ENCODE measurements around the gene ALDH7A1. TPM values are rescaled to one million over a fixed set of nuclear protein-coding genes. Genes with fewer than 3 reads are reported as not detected.
A peak's percentile ranks its signal among the peaks of the same experiment; 100 is the strongest.
"Not testable (repeated sequence)": the region's sequence is repeated elsewhere in the genome, so short reads cannot be mapped to it uniquely, and the experiment has no call there.

The ALDH7A1 gene
- polyA plus RNA-seq, 5 donors, result 91.7 to 142 (median 124) TPM

DNA sequence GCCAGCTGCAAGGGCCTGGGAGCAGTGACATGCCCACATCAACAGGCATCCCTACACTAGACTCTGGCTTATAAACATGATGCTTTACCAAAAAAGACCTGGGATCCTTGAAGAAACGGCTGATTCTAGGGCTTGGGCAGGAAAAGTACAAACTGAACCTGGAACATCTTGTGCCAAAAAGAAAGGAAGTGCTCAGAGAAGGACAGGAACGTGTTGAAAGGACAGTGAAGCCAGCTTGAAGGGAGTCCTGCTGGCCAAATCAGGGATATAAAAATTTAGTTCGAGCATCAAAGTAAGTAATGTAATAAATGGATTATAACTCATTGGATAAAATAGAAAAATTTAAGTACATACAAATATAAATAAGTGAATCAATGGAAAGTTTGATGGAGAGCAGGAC, 58.1 kb downstream of the ALDH7A1 start:
- DNase-seq, result no peak

GRCh38 chr5:126535856-126536545, 59.0 kb downstream of the ALDH7A1 start:
- no peak for DNase-seq

DNA sequence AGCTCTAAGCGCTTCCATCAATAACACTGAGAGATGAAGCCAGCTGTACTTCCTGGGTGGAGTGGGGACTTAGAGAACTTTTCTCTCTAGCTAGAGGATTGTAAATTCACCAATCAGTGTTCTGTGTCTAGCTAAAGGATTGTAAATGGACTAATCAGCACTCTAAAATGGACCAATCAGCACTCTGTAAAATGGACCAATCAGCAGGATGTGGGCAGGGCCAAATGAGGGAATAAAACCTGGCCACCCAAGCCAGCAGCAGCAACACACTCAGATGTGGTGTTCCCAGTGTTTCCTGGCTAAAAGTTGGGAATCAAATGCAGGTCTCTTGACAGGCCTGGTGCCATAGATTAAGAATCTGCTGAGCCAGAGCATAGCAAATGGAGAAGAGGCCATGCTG, 60.5 kb downstream of the ALDH7A1 start:
- no peak for DNase-seq

- DNase-seq, result peak in 1 of 2 donors; percentile 28
These were observed 63.4 kb downstream of the ALDH7A1 start for GRCh38 chr5:126531543-126532120.

DNA sequence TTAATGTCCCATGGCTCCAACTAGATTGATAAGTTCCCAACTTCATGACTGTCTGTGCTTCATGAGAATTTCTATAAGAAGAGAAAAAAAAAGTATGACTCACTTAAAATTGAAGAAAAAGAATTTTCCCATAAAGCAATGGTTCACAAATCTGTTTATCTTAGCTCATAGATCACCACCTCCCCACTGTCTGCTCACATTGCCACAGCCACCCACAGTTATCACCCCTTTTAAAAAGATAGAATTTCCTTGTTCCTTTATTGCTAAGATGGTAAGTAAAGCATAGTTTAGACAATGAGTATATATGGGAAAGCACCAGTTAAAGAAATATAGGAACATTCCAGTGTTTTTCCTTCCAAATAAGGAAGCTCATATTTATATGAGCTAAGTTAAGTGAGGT, 67.1 kb downstream of the ALDH7A1 start:
- no peak for DNase-seq

DNA sequence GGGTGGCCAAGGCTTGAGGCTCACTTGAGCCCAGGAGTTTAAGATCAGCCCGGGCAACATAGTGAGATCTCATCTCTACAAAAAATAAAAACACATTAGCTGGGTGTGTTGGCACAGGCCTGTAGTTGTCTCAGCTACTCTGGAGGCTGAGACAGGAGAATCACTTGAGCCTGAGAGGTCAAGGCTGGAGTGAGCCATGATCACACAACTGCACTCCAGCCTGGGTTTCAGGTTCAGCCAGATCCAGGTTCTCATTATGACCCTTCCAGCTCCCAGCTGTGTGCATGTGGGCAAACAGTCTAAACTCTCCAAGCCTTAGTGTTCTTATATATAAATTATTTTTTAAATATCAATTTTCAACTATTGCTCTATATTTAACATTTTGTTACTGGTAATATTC, 67.9 kb downstream of the ALDH7A1 start:
- DNase-seq, result no peak

DNA sequence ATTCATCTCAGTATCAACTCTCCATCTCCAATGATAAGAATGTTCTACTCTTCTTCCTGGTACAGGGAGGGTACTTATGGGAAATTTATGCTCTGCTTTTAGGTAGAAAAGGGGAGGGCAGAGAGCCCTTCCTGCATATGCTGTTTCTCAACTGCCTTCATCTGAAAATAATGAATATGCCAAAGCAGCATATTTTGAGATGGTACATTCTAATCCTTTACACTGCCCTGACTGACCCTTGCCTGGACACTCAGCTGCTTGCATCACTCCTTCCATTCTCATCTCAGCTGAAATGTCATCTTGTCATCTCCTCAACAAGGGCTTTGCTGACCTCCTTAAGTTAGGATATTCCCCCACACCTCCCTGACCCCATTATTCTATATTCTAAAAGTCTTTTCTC, 68.5 kb downstream of the ALDH7A1 start:
- no peak for DNase-seq

DNA sequence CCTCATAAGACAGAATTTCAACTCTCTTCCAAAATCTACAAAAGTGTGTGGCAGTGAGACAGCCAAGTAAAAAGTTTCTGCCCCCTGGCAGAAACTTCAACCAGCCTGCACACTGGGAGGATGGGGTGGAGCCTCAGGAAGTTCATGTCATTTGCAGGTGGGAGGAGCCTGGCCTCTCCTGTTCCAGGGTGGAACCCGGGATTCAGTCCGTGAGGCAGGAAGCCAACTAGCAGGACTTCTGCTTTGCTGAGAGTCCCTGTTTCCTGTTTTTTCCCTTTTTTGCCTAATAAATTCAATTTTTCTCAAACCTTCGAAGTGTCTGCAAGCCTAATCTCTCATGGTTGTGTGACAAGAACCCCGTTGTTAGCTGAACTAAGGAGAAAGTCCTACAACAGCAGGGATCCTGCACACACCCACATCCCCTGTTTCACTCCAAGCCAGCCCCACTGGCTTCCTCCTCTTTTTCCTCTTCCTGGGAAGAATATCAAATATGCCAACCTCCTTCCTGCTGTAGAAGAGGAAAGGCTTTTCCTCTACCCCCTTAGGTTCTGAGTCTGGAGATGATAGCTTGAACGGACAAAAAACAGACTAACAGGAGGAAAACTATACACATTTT, 69.3 kb downstream of the ALDH7A1 start:
- no peak for DNase-seq

DNA sequence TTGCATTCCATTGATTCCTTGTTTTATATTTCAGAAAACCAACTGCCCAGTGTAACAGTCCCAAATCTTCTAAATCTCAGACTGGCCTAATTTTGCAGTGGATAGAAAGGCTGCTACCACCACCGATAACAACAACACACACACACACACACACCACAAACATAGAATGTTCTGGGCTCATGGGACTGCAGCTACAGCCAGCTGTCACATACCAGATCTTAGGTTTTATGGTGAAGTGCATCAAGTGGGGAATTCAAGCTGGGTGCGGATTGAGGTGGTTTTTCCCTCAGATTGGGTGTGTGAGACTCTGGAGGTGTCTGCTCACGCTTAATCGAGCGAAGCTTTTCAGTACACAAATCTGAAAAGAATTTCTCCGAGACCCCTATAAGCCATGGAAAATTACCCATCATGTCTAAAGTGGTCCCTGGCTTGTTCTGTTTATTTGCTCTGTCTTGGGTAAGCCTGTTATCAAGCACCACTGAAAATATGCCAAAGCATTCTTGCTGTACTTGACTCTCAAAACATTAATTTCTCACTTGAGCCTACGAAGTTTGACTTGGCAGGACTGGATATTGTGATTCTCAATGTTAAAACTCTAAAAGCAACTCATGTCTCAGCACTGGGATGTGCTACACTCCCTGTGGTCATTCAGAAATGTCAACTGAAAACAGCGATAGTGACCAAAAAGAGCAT, 71.1 kb downstream of the ALDH7A1 start:
- DNase-seq, result no peak

DNA sequence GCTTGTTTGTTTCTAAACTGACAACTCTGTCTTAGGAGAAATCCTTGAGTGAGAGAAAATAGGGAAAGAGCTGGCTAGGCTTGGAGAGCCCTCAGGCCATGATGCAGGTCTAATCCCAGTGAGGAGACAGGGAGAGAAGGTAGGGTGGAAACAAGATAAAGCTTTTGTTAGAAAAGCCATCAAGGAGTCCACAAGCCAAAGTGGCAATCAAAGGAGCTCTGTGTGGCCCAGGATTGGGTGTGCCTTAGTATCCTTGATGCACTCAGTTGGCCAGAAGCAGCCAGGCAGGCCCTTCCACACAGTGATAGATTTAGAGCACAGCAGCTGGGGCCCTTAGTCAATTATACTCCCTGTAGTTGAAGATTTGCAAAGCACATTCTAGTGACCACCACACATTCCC, 73.9 kb downstream of the ALDH7A1 start:
- DNase-seq, result no peak

DNA sequence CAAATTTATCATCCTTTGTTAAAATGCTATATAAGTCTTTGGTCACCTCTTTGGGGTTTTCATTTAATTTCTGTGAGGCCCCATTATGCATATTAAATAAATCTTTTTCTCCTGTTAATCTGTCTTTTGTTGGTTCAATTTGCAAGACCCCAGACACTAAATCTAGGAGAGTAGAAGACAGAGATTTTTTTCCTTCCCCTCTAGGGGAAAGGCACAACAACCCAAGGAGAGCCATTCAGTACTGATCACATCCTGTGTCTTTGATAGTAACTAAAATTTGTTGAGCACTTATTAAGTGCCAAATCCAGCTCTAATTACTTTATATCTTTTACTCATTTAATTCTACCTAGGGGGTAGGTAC, 74.4 kb downstream of the ALDH7A1 start:
- DNase-seq, result no peak

DNA sequence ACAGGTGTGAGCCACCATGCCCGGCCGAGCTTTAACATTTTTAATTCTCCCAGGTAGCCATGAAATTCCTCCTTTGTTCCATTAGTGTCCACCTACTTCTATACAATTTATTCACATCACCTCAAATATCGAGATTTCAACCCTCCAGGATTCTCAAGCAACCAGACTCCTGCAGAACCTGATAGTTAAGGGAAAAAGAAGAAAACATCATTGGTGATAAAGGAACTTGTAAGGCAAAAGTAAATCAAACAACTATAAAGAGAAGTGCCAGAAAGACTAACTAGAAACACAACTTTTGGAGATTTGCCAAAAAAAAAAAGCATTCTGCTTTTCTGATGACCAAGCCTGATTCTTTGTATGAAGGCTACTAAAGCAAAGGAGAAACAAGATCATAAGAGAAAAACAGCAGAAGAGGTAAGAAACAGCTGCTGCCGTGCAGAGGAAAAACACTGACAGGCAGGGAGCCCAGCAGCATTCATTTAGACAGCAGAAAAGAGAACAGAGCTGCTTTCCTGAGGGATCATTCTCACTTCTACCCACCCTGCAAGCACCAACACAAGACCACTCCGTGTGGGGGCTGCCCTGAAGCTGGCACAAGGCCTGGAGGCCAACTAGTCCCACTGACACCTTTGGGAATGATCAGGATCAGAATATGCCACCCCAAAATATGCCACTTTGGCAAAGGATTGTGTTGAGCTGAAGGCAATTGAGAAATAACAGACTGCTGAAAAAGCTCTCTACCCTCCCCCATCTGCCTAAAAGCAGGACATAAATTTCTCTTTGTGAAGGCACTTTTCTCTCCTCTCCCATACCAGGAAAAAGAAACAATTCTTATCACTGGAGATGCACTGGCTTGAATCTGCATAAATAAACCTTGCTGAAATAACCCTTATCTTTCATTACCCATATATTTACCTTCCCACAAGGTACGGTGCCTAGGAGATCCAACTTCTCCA, 75.1 kb downstream of the ALDH7A1 start:
- peak; percentile 51 to 59 for DNase-seq

DNA sequence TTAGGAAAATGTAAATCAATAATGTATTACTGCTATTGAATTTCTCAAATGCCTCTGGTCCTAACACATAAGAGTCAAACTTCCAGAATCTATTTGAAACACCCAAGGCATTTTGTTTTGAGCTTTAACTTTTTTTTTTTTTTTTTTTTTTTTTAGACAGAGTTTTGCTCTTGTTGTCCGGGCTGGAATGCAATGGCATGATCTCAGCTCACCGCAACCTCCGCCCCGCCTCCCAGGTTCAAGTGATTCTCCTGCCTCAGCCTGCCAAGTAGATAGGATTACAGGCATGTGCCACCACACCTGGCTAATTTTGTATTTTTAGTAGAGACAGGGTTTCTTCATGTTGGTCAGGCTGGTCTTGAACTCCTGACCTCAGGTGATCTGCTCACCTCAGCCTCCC, 75.8 kb downstream of the ALDH7A1 start:
- DNase-seq, result not testable (repeated sequence)

DNA sequence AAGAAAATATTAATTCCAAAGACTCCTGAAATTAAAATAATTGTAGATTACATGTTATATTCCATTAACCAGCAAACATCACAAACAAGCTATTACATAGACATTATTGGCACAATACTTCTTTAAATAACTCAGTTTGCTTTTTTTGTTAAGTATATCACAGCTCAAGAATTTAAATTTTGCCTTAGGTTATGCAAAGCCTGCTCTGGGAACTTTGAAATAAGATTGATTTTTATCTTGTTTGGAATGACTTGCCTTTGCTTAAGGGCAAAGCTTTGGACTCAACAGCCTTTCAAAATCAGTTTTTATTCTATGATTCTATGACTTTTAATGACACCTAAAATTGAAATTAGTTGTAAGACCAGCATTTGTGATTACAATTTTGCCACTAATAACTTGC, 78.2 kb downstream of the ALDH7A1 start:
- DNase-seq, result no peak

DNA sequence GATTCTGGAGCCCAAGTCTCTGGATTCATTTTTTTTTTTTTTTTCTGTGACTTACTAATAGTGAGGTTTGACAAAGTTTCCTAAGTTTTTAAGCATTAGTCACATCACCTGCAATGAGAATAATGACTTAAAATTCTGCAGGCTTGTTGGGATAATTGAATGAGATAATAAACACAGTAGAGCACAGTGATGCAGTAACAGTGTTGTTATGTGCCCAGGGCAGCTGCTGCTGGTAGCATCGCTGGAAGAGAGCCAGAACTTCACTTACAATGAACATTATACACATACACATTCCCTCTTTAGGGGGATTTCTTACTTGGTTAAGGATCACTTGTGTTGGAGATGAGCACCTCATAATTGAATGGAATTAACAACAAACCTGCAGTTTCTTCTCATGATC, 78.9 kb downstream of the ALDH7A1 start:
- no peak for DNase-seq

GRCh38 chr5:126515337-126515736, 79.7 kb downstream of the ALDH7A1 start:
- DNase-seq, result no peak

DNA sequence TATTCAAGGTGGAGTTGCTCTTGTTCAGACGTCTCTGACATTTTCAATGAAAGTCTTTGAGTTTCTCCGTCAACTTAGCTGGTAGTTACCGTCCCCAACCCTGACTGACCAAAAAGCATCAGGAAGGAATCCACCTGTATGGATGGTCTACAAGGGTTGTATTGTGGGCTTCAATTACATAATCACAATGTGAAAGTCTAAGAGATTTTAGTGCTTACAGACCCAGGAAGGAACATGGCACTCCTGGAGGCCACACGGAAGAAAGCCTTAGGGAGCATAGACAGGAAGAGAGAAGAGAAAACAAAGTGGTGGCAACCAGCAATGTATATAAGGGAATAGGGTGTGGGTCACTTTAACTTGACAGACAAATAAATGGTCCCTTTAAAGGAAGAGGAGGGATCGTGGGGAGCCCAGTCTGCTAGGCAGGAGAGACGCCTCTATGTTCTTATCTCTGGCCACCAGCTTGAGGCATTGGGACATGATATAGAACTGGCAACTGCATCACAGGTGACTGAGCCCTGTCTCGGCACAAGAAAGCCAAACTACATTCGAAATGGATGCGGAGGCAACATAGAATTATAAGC, 80.4 kb downstream of the ALDH7A1 start:
- DNase-seq, result no peak

DNA sequence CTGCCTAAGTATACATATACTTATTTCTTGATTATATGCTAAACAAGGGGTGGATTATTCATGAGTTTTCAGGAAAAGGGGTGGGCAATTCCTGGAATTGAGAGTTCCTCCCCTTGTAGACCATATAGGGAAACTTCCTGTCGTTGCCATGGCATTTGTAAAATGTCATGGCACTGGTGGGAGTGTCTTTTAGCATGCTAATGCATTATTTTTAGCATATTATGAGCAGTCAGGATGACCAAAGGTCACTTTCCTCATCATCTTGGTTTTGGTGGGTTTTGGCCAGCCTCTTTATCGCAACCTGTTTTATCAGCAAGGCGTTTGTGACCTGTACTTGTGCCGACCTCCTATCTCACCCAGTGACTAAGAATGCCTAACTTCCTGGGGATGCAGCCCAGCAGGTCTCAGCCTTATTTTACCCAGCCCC, 80.9 kb downstream of the ALDH7A1 start:
- no peak for DNase-seq

DNA sequence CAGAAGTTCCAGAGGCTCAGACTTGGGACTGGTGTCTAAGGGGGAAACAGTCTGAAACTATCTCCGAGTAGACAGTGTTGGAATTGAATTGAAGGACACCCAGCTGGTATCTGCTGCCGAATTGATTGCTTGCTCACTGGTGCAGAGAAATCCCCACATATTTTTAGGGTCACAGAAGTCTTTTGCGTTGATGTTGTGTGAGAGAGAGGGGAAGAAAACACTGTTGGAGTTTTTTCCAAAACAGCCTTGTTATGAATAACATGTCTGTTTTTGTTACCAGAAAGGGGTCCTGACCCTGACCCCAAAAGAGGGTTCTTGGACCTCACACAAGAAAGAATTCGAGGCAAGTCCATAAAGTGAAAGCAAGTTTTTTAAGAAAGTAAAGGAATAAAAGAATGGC, 81.3 kb downstream of the ALDH7A1 start:
- DNase-seq, result no peak

DNA sequence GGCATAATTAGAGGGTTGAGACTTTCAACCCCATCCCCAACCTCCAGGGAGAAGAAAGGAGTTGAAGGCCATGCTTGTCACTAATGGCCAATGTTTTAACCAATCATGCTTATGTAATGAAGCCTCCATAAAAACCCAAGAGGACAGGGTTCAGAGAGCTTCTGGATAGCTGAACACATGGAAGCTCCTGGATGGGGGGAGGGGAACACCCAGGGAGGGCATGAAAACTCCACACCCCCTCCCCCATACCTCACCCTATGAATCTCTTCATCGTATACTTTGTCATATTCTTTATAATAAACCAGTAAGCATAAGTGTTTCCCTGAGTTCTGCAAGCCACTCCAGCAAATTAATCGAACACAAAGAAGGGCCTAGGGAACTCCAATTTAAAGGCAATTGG, 81.7 kb downstream of the ALDH7A1 start:
- DNase-seq, result no peak

DNA sequence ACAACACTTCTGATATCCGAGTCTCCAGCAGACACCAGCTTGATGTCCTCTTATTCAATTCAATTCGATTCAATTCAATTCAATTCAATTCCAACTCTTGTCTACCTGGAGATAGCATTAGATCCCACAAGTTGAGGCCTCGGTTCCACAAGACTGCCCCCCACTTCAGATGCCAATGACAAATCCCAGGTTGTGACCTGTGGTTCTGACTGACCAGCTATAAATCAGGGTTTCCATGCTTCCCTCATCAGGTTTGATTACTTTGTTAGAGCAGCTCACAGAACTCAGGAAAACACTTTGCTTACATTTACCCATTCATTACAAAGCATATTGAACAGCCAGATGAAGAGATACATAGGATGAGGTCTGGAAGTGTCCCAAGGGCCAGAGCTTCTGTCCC, 82.6 kb downstream of the ALDH7A1 start:
- DNase-seq, result no peak

Data from right lung (tissue), 5 donors.